DMS79 treated with DMSO at 0.1 percent for 48 hours (cell line): ENCODE results near the gene IKZF4.
"Not testable (repeated sequence)": the region's sequence is repeated elsewhere in the genome, so short reads cannot be mapped to it uniquely, and the experiment has no call there.

Source experiments
- DNase-seq: peaks from one replicate; lab custom pipeline; 2025; lab: John Stamatoyannopoulos, UW

Gene IKZF4

DNA sequence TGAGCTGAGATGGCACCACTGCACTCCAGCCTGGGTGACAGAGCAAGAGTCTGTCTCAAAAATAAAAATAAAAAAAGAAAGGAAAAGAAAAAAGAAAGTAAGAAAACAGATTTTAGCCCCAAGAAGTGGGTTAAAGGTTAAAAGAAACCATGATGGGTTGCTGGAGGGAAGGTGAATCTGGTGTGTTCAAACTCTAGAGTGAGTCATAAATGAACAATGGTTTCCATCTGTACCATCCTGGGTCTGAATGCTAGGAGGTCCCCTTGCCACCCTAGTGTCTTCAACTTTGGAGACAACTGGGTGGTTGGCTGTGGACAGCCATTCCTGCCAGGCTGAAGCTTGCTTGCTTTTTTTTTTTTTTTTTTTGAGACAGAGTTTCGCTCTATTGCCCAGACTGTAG is 19.3 kb downstream of the IKZF4 start:
- DNase-seq, result no peak

DNA sequence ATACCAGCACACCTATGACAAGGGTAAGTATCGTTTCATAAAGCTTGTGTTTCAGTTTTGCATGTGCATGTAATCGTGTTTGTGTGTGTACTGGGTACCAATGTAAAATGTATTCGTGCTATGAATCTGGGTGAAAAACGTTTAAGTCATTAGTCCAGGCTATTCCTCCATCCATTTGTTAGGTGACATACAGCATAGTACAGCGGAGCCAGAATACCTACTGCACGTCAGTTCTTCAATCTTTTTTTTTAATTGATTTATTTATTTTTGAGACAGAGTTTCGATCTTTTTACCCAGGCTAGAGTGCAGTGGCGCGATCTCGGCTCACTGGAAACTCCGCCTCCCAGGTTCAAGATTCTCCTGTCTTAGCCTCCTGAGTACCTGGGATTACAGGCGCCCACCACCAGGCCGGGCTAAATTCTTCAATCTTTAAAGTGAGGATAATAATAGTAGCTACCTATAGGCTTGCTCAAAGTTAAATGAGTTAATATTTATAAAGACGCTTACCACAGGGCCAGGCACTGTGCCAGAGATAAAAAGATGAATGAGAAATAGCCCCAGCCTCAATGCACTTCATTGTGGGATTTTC is 20.2 kb downstream of the IKZF4 start:
- DNase-seq, result peak; percentile 55

DNA sequence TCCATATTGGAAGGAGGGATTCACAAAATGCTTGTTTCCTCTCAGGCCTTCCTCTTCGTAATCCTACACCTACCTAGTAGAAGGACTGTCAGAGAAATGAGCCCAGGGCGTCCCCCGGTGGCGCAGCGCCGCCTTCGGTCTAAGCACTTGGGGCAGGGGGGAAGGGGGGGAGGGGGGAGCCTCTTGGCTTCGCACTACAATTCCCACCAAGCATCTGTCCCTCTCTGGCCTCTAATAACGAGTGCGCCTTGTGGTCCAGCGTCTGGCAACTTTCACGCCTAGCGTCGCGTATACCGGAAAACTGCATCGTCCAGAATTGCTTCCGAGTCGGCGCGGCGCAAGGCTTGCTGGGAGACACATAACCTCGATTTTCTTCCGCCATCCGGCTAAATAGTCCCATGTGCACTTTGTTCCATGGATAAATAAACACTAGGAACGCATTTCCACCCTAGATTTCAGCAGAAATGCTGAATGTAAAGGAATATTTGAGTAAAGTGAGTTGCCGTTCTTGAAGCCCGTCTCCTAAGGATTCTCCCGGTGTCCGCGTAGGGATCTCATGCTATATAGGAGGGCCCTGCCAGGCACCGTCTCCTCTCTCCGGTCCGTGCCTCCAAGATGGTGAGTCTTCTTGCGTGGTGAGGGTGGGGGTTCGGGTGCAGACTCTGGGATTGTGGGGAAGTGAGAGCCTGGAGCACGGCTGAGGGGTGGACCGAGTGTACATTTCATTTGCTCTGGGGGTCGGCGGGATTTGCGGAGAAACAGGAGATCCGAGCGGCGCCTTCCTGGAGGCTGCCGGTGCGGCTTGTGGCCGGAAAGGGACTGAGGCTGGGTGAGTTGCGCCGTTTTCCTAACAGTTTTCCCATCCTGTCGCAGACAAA is 20.9 kb downstream of the IKZF4 start, which contains the start of gene RPS26:
TSS of gene RPS26 (plus strand) at position 367 of the 878 bp plus-strand sequence. CDS start at position 616, 249 bp downstream.
- DNase-seq, result peak; percentile 91

DNA sequence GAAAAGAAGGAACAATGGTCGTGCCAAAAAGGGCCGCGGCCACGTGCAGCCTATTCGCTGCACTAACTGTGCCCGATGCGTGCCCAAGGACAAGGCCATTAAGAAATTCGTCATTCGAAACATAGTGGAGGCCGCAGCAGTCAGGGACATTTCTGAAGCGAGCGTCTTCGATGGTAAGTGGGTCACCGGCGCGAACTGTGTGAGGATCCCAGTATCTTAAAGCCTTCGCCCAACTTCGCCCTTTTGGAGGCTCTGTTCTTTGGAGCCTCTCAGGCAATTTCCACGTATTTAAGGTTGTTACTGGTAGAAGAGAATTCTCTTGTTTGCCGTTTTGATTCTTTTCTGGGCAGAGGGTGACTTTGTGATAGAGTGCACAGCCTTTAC is 21.6 kb downstream of the IKZF4 start:
- DNase-seq, result not testable (repeated sequence)

DNA sequence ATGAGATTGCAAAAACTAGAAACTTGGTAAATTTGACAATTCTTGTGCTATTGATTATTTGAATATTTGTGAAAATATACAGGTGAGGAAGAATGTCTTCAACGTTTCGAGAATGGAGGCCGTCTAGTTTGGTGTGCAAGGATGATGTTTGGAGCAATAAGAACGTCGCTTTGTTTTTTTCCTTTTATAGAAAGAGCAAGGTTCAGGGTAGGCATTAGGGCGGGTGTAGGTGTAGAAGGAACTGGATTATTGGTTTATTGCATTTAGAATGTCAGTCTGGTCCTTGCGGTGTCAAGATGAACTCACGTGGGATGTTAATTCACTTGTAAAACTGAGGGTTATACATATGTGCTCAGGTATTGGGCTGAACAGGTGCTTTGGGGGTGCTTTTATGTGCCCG is 22.0 kb downstream of the IKZF4 start:
- no peak for DNase-seq

DNA sequence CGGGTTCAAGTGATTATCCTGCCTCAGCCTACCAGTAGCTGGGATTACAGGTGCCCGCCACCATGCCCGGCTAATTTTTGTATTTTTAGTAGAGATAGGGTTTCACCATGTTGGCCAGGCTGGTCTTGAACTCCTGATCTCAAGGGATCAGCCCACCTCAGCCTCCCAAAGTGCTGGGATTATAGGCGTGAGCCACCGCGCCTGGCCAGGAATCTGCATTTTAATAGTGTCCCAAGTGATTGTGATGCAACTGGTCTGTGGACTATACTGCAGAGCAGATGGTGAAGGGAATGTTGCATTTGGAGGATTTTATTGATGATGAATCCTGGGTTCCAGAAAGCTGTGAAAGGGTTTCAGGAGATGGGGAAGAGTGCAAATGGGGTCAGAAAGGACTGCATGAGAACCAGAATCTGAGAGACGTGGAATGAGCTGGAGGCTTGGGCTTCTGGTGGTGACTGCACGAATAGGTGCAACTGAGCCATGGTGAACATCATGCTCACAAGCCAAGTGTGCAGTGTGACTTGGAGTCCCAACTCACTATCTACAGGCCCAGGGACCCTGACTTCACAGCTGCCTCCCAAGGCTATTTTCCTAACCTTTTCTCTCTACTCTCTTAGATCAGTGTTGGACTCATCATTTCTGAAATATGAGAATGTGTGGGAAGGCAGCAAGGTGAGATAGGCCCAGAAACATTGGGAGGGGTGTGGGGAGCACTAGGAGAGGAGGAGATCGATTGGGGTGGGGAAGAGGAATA is 25.4 kb downstream of the IKZF4 start:
- no peak for DNase-seq

DNA sequence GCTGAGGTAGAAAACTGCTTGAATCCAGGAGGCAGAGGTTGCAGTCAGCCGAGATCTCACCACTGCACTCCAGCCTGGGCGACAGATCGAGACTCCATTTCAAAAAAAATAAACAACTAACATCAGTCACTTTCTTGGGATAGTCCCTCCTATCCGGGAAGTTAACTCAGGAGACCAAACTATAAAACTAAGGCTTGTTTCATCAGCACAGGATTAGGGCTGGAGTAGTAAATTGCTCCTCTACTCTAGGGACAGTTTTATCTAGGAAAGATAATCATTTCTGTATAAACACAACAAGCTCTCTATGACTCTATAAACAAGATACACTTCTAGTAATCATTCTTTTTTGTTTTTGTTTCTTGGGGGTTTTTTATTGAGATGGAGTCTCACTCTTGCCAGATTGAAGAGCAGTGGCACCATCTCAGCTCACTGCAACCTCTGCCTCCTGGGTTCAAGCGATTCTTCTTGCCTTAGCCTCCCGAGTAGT is 32.6 kb downstream of the IKZF4 start:
- DNase-seq, result no peak

DNA sequence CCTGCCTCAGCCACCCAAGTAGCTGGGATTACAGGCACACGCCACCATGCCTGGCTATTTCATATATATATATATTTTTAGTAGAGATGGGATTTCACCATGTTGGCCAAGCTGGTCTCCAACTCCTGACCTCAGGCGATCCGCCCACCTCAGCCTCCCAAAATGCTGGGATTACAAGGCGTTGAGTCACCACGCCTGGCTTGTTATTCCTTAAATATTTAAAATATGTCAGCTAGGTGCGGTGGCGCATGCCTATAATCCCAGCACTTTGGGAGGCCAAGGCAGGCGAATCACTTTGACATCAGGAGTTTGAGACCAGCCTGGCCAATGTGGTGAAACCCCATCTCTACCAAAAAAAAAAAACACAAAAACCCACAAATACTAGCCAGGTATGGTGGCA is 39.1 kb downstream of the IKZF4 start:
- not testable (repeated sequence) for DNase-seq

DNA sequence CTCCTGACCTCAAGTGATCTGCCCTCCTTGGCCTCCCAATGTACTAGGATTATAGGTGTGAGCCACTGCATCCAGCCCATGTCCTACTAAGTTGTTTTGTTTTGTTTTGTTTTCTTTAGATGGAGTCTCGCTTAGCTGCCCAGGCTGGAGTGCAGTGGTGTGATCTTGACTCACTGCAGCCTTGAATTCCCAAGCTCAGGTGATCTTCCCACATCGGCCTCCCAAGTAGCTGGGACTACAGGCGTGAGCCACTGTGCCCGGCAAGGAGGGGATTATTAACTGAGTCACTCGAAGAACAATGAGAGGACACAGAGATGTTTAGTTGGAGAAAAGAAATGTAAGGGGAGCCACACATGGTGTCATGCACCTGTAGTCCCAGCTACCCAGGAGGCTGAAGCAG is 41.1 kb downstream of the IKZF4 start:
- no peak for DNase-seq

DNA sequence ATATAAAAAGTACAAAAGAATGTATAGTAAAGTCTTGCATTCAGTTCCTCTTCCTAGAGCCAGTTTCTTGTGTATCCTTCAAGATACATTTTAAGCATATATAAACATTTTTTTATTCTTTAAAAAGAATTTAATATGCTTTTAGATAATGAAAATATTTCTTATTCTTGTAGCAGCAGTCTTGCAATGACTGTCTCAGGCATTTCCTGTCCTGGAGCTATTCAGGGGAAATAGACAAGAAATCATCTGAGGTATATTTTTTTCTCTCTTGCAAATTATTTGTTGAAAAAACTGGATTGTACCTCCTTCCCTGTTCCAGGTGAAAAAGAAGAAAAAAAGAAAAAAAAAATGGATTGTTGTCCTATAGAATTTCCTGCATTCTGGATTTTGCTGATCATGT is 42.2 kb downstream of the IKZF4 start:
- no peak for DNase-seq

DNA sequence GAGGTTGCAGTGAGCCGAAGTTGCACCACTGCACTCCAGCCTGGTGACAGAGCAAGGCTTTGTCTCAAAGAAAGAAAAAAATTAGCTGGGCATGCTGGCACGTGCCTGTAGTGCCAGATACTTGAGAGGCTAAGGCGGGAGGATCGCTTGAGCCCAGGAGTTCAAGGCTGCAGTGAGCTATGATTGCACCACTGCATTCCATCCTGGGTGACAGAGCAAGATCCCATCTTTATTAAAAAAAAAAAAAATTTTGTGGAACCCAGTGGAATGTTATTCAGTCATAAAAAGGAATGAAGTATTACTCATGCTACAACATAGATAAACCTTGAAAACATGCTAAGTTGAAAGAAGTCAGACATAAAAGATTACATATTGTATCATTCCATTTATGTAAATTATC is 50.8 kb downstream of the IKZF4 start:
- DNase-seq, result no peak

DNA sequence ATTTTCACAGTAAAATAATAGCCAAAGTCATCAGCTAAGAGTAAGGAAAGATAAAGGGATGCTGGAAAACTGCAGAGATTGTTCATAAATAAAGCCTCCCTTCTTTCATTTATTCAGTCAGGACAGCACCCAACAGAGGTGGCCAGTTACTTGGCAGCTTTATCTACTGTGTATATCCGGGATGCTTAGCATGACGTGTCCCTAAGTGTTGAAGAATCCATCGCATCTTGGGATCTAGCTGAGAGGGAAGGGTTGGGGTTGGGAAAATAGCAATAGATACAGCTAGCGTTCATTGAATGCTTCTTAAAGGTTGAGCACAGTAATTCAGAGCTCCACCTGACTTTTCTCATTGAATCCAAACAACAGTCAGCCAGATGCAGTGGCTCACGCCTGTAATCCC is 53.6 kb downstream of the IKZF4 start:
- DNase-seq, result no peak

DNA sequence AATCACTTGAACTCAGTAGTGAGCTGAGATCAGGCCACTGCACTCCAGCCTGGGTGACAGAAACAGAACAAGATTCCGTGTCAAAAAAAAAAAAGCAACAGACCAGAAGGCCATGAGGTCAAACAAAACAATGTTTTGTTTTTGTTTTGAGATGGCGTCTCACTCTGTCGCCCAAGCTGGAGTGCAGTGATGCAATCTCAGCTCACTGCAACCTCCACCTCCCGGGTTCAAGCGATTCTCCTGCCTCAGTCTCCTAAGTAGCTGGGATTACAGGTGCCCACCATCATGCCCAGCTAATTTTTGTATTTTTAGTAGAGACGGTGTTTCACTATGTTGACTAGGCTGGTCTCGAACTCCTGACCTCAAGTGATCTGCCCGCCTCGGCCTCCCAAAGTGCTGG is 57.1 kb downstream of the IKZF4 start:
- not testable (repeated sequence) for DNase-seq

DNA sequence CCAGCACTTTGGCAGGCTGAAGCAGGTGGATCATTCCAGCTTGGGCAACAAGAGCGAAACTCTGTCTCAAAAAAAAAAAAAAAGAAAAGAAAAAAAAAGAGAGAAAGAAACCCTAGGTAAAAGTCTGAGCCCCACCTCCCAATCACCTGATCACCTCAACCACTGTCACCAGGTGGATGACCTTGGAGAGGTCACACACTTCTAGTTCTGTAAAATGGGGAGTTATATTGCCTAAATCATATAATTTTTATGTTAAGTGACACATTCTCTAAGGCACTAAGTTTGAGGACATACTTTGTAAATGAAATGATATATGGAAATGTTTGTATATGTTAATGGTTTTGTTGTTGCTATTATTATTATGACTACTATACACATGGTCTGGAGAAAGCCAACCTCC is 57.6 kb downstream of the IKZF4 start:
- no peak for DNase-seq

DNA sequence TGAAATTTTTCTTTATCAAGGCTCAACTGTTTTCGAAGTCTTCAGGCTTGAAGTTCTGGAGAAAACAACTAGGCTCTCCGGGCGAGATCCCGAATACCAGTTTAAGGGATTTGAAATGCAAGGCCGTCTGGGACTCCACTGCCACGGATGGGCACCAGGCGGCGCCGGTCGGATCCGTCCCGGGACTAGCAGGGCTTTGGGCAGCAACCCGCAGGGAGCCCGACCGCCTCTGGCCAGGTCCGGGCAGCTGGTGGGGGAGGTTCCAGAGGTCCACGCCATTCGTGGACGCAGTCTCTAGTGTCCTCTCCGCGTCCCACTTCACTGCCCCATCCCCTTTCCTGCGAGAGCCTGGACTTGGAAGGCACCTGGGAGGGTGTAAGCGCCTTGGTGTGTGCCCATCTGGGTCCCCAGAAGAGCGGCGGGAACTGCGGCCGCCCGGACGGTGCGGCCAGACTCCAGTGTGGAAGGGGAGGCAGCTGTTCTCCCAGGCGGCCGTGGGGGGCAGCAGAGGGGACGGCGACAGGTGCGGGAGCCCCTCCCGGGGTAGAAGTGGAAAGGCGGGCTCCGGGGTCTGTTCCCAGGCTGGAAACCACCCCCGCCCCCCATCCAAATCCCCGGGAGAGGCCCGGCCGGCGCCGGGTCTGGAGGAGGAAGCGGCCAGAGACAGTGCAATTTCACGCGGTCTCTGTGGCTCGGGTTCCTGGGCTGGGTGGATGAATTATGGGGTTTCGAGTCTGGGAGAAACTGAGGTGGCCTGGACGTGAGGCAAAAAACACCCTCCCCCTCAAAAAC is 58.3 kb downstream of the IKZF4 start:
- DNase-seq, result peak; percentile 51

DNA sequence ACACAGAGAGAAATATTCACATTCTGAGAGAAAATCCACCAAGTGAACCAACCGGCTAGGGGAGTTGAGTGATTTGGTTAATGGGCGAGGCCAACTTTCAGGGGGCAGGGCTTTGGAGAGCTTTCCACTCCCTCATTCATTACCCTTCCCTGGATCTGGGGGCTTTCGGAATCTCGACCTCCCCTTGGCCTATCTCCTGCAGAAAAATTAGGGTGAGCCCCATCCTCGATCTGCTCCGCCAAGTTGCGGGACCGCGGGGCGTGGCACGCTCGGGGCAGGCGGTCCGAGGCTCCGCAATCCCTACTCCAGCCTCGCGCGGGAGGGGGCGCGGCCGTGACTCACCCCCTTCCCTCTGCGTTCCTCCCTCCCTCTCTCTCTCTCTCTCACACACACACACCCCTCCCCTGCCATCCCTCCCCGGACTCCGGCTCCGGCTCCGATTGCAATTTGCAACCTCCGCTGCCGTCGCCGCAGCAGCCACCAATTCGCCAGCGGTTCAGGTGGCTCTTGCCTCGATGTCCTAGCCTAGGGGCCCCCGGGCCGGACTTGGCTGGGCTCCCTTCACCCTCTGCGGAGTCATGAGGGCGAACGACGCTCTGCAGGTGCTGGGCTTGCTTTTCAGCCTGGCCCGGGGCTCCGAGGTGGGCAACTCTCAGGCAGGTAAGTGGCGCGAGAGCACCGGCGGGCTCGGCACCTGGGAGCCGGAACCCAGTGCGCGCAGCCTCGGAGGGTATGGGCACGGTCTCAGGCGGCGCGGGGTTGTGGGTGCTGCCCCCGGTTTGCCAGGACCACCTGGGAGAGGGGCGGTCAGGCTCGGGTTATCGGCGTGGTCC is 59.1 kb downstream of the IKZF4 start, which contains the start of gene ERBB3:
TSS of gene ERBB3 (plus strand) at position 443 of the 833 bp plus-strand sequence. CDS start at position 579, 136 bp downstream.
- peak; percentile 66 for DNase-seq

DNA sequence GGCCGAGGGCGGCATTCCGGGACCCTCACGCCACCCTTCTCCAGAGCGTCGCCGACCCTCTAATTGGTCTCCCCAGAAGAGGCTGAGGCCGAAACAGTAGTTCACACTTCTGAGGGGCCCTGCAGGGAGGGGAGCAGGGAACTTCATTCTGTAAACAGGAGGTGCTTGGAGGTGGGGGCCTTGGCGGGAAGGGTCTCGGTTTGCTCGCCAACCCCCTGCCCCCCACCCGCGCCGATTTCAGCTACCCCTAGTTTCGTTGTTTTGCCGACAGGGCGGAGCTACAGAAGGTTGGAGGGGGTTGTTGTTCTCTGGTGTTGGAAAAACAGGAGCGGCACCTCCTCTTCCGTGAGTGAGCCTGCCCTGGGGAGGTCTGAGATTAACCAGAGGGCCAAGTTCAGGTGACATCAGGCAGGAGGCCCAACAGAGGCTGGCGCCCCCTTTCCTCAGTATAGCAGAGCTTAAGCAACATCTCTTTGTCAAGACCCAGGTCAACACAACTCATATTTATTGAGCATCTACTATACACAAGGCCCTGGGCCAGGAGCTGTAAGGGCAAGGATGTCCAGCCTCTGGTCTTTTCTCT is 59.8 kb downstream of the IKZF4 start:
- no peak for DNase-seq

DNA sequence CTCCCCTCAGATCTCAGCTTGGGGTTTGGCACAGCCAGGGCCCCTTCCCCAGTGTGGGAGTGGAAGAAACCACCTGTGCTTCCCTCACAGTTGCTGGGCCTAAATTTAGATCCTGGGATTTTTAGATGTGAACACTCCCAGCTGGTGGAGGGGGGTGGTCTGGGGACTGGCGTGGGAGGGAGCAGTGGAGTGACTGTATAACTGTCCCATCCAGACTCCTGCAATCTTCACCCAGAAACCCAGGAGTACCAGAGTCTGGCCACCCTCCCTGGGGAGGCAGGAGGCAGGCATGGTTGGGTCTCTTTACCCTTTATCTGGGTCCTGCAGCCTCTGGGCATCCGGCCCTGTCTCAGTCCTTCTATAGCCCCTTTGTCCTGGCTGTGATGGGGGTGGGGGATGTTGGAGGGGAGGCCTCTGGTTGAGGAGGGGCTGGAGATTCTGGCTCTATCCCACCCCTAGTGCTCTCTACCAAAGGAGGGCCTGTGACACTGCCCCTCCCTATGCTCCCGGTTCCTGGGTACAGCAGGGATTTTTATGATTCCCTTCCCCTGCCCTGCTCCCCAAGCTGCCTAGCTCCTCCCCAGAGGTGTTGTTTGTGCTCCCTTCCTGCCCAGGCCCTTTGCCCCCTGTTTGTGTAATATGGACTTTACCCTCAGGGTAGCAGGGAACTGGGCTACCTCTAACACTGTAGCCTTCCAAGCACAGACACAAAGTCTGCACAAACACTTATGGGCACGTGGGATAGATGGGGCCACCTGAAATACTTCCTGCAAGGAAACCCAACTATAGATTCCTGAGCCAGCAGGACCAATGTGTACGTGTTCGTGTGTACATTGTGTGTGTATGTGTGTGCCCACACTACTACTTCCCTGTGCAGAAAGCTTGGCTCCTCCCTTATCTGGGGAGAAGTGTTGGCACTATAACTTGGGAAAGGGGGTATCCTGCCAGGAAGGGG is 60.8 kb downstream of the IKZF4 start:
- DNase-seq, result no peak

DNA sequence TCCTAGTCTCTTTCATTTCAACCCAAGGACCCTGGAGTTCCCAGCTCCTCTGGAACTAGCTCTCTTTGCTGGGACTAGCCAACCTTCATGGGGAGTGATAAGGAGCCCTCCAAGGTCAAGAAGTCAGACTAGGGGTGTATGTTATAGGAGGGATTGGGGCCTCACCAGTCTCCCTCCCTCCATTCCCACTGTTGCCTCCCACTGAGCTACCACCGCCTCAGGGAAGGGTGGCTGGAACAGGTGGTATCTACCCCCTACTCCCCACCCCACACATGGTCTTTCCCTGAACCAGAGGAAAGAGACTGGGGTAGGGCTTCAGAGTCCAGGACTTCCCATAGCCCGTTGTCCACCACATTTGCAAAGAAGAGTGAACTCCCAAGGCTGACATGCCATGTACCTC is 61.5 kb downstream of the IKZF4 start:
- no peak for DNase-seq
